ENCODE results near the gene DAZAP1.

Gene DAZAP1

DNA sequence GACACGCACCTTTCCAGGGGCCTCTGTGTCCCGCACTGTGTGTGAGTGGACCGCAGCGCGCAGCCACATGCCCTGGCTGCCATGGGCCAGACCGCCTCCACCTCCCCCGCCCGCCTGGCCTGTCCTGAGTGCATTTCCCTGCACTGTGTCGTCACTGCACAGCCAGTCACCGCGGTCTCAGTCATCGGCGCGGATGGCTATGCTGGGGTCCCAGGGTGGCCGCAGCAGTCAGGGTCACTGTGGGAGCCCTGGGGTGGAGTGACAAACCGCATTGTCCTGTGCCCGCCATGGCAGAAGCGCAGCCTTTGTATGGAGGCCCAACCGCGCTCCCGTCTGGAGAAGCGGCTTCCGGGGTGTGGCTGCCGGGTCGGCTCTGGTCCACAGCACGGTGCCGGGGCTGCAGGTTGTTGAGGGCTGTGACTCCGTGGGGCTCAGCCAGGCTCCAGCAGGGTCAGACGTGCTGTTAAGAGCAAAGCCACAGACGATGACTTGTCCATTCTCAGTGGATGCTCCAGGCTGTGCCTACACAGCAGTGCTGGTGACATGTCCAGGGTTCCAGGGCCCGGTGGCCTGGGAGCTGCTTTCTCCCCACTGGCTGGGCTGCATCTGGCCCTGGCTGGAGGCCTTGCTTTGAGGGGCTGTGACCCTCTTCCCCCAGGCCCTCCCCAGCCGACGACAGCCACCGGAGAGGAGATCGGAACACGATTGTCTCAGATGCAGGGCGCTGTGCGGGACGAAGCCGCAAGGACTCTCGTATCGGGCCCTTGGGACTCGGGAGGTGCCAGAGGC lies 30.0 kb upstream of the DAZAP1 start:
- no peak for DNase-seq

DNA sequence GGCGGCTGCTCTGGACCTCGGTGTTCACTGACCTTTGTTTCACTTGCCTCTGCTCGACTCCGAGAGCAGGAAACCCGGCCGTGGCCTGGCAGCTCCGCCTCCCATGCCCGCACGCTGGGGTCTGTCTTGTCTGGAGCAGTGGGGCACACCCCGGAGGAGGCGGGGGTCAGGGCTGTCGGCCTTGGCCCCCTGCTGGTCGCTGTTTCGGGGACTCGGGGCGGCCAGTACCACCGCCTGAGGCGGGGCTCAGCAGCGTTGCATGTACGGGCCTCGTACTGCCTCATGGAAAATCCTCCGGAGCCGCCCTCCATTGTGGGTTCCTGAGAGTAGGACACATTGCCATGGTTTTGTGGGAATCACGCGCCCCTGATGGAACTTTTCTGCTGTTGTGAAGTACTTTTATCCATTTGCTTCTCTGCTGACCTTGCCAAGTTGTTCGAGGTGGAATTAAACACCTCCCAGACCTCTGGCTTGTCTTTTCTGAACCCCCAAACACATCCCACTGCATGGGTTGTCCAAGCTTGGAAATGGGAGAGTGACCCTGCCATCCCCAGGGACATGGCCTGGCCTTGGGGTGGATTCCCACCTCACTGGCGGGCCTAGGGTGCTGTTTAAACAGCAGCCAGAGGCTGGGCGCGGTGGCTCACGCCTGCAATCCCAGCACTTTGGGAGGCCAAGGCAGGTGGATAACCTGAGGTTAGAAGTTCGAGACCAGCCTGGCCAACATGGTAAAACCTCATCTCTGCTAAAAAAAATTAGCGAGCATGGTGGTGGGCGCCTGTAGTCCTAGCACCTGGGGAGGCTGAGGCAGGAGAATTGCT lies 29.2 kb upstream of the DAZAP1 start:
- no peak for DNase-seq

DNA sequence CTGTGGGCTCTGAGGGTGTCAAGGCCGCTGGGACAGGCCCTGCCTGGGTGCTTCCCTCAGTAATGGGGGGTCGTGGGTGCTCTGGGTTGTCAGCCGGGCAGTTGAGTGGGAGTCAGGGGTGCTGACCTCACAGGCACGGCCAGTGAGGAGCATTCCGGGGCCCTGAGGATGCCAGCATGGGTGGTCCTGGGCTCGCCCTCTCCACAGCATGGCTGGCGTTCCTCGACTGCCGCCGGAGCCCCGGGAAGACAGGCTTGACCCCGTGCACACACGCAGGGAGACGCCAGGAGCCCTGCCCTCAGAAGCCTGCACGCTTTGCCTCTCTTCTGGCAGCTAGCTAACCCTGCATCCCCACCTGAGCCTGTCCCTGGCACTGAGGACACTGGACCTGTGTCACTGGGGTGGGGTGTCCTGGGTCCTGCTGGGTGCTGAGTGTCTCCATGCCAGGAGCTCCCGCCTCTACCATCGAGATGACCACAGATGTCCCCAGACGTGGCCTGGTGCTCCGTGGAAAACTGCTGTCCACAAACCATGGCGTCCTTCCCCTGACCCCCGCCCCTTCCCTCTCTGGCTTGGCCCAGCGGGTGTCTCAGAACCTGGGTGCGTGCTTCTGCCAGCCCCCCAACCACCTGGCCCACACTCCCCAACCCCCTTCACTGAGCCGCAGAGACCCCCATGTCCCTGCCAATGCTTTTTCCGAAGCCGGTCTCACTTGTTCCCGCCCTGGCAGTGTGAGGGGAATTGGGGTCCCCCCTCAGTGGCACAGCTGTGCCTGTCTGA lies 28.1 kb upstream of the DAZAP1 start:
- no peak for DNase-seq

DNA sequence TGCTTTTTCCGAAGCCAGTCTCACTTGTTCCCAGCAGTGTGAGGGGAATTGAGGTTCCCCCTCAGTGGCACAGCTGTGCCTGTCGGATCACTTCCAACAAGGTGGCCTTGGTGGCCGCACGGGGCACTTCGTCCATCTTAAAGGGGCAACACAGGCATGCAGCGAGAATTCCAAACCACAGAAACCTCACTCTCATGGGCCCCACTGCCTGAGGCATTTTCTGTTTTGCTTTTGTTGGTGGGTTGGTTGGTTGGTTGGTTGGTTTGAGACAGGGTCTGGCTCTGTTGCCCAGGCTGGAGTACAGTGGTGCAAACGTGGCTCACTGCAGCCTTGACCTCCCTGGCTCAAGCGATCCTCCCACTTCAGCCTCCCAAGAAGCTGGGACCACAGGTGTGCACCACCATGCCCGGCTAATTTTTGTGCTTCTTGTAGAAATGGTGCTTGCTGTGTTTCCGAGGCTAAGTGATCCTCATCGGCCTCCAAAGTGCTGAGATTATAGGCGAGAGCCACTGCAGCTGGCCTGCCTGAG lies 27.4 kb upstream of the DAZAP1 start:
- DNase-seq: no peak

DNA sequence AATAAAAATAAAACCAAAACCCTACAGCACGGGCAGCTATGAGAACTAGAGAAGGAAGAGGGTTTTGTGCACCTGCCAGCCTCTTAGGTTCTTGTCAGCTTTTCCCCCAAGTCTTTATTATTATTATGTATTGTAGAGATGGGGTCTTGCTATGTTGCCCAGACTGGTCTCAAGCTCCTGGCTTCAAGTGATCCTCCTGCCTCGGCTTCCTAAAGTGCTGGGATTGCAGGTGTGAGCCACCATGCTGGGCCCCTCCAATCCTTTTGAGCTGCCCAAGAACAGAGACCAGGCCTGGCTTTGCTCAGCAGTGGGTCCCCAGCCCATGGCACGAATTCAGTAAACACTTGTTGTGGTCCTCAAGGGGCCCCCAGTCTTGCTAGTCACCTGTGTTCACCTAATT lies 25.1 kb upstream of the DAZAP1 start:
- DNase-seq: no peak

DNA sequence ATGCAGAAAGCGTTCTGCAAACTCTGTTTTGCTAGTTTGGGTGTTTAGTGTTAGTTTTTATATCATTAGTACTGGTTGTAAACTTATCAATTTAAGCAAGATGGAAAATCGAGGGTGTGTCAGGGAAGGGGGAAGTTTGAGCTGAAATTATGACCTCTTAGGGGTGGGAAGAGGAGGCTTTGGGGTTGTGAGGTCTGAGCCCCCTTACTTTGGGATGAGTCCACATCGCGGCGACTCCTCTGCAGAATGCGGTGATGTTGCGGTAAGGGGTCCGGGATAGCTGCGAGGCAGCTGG lies 24.4 kb upstream of the DAZAP1 start:
- DNase-seq: no peak

DNA sequence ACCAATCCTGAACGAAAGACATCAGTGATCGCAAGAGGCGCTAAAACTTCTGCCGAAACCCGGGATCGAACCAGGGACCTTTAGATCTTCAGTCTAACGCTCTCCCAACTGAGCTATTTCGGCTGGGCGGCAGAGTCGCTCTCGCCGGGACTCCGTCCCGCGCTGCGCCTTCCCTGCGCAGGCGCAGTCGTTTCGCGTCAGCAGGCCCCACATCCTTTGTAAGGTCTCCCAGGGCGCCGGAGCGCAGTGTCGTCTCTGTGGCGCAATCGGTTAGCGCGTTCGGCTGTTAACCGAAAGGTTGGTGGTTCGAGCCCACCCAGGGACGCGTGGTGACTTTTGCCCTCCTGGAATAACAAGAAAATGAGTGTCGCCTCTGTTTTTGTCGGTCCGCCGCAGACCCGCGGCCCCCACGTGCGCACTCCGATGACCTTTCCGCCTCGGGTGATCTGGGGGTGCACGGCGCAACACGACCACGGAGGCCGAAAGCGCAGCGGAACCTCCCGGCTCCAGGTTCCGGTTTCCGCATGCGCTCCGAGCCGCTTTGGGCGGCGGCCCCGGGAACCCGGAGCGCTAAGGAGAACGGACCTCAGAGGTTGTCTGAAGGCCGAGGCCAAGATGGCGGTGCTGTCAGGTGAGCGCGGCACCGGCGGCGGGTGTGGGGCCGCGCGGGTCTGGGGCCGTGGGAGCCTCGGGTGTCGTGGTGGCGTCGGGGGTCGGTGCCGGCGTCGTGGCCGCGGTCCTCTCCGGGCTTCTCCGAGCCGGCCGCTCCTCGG lies 23.9 kb upstream of the DAZAP1 start, which contains the start of gene NDUFS7:
NDUFS7 (plus strand) TSS at position 596 of the 773 bp plus-strand sequence; CDS start at position 616, 20 bp downstream.
- DNase-seq: peak; percentile 93

DNA sequence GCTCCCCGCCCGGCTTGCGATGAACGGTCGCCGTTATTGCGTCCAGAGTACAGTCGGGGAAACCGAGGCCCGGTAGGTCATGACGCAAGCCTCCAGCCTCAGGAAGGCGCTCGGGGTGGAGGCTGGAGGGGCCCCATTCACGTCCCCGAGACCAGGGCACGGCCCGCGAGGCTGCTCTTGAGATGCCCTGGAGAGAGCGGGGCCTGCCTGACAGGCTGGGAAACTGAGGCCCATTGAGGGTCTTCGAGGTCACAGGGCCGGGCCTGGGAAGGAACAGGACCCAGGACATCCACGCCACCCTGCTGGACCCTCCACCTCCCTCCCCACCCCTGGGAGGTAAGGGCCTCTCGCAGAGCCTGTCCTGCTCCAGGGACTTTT lies 23.3 kb upstream of the DAZAP1 start:
- no peak for DNase-seq

DNA sequence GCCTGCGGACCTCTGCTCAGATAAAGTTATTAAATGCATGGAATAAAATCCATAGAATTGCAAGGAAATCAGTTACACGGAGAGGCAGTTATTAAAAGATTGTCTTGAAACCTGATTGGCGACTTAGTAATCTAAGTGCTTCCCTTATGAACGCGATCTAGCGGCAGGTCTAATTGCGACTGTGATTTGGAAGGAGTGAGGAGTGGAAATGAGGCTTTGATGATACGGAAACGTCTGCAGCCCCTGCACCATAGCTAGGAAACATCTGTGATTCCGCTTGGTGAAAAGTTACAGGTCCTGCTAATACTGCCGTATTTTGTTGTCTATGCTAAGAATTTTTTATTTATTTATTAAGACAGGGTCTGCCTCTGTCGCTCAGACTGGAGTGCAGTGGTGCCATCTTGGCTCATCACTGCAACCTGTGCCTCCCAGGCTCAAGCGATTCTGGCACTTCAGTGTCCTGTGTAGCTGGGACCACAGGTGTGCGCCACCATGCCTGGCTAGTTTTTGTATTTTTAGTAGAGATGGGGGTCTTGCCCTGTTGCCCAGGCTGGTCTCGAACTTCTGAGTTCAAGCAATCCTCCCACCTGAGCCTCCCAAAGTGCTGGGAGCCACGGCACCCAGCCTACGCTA lies 22.8 kb upstream of the DAZAP1 start:
- DNase-seq: no peak

DNA sequence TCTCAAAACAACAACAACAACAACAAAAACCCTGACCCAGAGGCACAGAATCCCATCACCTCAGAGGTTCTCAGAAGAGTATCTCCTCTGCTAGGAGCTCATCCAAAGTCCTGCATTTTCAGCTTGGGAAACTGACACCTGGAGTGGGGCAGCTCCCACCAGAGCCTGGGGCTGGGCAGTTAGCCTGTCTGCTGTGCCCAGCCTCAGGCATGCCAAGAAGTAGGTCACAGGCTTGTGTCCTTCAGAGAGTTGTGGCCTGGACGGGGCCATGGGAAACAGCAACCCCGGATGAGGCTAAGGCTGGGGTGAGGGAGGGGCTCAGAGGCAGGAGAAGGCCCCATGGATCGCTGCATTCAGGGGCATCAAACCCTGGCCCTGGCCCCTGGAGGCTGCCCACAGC lies 21.6 kb upstream of the DAZAP1 start:
- no peak for DNase-seq

DNA sequence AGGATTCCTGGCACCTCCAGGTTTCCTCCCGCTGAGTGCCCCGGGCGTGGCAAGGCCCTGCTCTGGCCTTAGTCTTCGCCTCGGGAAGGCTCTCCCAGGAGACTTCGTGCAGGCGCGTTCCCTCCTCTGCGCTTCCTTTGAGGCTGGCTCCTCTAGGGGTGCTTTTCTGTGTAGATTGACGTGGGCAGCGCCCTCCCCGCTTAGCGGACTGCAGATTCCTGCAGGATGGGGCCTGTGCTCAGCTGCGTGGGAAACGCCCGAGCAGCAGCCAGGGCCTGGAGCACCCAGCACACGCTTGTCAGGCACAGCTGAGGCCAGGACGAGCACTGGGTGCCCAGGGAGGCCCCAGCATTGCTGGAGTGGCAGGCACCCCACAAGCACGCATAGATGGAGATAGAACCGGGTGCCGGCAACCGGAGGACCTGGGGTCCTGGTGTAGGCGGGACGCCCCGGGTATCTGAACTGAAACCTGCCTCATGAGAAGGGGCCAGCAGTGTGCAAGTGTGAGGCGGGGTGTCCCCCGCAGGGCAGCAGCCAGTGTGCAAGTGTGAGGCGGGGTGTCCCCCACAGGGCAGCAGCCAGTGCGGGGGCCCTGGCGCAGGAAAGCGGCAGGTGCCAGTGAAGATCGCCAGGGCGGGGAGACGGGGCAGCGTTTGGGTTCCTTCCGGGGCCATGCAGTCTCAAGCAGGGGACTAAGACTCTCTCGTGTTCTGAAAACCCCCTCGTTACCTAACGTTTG lies 20.3 kb upstream of the DAZAP1 start:
- DNase-seq: no peak

DNA sequence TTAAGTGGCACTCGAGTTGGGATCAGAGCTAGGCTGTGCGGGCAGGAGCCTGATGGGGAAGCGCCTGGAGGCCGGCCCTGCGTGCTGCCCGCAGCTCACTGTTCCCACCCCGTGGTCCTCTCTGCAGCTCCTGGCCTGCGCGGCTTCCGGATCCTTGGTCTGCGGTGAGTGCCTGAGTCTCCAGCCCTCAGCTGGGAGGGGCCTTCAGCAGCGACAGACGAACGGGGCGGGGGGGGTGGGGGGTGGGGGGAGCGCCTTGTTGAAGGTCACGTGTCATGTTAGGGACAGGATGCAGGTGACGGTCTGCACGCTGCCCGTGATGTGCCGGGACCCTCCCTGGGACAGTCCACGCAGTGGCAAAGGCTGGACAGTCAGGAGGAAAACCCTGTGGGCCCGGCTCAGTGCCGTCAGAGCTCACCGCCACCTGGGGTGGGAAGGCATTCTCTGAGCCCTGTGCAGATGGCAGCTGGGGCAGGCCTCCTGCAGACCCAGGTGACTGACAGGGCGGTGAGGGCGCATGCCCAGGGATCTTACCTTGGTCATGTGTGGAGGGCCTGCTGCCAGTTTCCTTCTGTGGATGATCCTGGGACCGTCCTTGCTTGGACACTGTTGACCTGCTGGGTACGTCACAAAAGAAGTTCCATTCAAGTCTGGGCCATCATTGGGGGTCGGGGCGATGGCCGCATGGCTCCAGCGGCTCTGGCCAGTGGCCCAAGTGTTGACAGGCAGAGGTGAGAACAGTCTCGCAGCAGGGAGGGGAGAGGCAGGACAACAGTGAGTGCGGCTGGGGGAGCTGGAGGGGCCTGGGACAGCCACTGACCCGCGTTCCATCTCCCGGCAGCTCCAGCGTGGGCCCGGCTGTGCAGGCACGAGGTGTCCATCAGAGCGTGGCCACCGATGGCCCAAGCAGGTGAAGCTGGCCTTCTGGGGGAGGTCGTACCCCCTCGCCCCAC lies 19.4 kb upstream of the DAZAP1 start:
- DNase-seq: no peak

DNA sequence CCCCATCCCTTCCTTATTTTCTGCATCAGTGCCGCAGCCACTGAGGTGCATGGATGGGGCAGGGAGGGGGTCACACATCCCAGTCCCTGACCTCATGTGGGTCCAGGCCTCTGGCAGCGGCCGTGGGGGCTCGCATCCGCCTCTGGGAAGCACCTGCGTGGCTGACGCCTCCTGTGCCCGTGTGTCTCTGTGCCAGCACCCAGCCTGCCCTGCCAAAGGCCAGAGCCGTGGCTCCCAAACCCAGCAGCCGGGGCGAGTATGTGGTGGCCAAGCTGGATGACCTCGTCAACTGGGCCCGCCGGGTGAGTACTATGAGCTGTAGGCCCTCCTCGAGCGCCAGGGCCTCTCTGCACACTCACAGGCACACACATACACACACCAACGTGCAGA lies 18.8 kb upstream of the DAZAP1 start:
- DNase-seq: no peak

DNA sequence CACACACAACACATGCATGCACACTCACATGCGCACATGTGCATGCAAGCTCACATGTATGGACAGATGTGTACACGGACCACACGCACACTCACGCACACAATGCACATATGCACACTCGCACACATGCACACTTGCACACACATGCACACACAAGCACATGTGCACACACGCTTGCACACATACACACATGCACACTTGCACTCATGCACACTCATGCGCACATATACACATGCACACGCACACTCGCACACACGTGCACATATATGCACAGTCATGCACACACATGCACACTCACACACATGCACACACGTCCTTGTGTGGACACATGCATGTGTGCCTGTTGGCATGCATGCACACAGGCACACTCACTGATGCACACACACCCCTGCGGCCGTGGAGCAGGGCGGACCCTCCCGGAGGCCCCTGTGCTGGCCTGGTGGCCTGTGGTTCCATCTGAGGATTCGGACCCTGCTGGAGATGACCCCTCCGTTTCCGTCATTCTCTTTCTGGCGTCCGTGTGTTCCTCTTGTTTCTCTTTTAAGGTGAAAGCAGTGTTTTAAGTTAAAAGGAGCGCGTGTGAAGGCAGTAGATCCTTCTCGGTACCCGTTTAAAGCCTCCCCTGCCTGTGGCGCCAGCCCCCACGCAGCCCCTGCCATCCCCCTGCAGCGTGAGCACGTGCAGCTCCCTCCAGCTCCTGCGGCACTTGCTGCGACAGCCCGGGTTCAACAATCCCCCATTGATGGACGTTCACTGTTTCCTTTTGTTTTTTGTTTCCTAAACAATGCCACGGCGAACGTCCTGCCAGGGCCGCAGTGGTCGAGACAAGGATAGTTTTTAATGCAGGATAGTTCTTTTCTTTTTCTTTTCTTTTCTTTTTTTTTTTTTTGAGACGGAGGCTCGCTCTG lies 18.1 kb upstream of the DAZAP1 start:
- no peak for DNase-seq

DNA sequence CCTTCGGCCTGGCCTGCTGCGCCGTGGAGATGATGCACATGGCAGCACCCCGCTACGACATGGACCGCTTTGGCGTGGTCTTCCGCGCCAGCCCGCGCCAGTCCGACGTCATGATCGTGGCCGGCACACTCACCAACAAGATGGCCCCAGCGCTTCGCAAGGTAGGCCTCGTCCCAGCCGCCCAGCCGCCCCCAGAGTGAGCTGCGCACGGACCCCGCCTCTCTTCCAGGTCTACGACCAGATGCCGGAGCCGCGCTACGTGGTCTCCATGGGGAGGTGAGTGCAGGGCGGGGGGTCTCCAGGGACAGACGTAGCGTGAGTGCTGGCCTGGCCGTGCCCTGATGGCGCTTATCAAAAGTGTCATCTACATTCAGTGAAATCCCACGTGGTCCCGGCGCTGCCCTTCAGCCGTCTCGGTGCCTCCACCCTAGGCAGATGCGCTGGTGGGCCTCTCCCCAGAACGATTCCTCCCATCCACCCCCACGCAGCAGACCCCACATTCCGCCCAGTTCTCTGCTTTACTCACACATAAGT lies 16.4 kb upstream of the DAZAP1 start:
- DNase-seq: no peak

DNA sequence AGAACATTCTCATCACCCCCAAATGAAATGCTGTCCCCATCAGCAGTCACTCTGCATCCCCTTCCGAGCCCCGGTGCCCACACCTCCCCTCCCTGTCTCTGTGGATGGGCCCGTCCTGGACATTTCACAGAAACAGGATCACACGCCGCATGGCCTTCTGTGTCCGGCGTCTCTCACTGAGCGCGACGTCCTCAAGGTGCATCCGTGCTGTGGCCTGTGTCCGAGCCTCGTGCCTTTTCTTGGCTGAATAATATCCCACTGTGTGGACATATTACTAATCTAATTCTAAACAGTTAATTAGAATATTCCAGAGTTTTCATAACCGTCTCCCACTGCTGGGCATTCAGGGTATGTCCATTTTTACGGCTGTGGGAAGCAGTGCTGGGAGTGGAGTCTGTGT lies 15.0 kb upstream of the DAZAP1 start:
- no peak for DNase-seq

DNA sequence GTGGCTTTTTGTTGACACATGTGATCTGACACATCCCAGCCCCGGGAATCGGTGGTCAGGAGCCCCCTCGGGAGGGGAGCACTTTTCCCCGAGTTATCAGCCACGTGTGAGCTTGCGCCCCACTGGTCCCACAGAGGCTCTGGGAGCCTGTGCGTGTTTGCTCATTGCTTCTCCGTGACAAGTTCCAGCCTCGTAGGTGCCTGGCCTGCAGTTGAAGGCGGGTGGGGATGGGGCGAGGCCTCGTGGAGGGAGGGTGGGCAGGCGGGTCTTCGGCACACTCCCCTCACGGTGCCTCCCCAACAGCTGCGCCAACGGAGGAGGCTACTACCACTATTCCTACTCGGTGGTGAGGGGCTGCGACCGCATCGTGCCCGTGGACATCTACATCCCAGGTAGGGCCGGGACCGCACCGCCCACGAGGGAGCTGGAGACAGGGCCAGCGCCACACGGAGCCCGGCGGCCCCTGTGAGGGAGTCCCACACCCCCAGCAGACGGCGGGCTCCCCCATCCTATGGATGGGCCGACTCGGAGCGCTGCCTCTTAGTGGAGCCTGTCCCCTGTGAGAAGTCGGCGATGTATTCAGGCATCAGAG lies 14.4 kb upstream of the DAZAP1 start:
- no peak for DNase-seq

DNA sequence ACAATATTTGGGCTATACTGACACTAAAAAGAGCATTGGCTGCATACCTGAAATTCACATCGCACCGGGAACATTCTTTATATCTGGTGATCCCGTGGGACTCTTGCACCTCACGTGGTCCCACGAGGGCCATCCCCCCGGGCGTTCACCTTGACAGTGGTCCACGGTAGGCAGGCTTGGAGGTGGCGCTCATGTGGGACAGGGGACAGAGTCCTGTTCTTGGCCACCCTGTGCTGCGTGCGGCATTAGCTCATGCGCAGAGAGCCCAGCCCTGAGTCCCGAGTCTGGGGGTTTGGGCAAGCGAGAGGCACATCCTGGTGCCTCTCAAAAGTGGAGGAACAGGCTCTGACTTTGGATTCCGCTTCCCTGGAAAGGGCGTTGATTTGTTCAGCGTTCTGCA lies 13.5 kb upstream of the DAZAP1 start:
- DNase-seq: no peak

All from right hindlimb (tissue), 1 donor.